Measurements from ENCODE around the gene SCN10A.

SCN10A gene

GRCh38 chr3:38773528-38773927 is 42.5 kb downstream of the SCN10A start:
- no peak for DNase-seq

DNA sequence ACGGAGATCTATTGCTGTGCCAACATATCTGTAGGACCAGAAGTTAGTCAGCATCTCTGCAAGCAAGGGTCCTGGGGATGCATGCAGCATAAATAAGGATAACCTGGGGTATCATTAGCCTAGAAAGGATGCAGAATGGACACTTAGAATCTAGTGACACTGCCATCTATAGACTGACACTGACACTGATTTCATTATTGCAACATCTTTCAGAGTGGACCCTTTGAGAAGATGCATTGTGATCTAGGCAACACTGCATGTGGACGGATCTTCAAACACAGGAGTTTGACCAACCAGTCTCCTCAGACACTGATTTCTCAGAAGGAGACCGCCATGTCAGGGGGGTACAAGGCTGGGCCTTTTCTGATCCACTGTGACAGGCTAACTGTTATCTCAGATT is 52.4 kb downstream of the SCN10A start:
- DNase-seq, result no peak

DNA sequence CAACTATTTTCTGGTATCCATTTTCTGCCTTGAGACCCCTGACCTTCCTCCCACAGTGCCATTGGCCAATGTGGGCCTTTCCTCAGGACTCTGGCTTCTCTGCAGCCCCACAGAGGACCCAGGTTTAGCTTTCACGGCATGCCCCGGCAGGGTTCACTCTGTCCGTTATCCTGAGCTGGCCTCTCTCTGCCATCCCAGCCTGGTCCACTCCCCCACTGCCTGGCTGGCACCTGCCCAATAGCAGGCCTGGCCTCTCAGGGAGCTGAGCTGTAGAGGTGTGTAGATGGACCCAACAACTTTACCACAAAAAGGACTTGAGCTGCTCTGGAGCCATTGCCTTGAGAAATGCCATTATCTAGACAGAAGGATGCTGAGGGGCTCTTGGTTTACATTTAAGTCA is 57.5 kb downstream of the SCN10A start:
- no peak for DNase-seq

DNA sequence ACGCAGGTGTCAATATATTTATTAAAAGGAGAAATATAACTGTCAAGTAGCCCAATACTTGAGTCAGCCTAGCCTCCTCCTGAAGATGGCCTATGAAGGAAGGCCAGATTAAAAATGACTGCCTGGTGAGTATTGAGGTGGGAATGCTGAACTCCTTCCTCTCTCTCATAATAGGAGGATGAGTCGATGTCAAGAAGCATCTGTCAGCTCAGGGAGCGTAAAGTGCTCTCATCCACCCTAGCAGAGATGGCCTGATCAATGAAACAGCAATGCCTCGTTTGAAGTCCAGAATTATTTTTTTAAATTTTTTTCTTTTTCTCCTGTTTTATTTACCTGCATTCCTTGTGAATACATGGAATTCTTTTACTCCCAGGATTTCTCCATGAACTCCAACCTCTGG is 58.3 kb downstream of the SCN10A start:
- no peak for DNase-seq

GRCh38 chr3:38756892-38757291 is 59.1 kb downstream of the SCN10A start:
- no peak for DNase-seq

DNA sequence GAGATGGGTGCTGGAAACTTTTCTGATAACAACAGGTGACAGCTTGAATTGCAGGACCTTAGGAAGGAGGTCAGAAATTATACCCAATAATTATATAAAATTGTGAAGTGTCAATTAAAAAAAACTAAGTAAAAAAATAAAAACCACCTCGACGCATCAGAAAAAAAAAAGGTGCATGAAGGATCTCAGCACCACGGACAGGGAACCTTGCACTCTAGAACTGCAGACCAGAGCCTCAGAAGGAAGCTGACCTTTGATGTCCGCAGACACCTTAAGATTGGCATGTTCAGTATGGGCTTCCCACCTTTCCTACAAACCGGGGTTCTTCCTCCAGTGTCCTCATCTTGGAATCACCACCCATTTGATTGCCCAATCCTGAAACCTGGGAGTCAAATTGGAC is 60.9 kb downstream of the SCN10A start:
- no peak for DNase-seq

DNA sequence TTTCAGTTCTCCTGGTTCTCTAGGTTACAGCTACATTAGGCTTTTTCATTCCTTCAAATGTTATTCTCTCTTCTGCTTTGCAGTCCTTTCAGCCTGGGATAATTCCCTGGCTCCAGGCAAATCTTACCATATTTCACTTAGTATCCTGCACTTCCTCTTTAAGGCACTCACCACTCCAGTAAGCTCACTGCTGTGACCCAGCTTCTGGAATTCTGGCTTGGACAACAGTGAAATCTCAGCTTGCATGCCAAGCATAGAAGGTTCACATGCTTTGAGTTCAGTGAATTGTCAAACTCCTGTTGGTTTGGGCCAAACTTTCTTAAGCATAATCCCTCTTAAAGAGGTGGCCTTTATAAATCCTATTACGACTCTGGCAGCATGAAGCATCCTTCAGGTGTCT is 69.4 kb downstream of the SCN10A start:
- no peak for DNase-seq

- no peak for DNase-seq
Measured at GRCh38 chr3:38743043-38743442, 73.0 kb downstream of the SCN10A start.

GRCh38 chr3:38742550-38742949 is 73.5 kb downstream of the SCN10A start:
- no peak for DNase-seq

- no peak for DNase-seq
Measured at GRCh38 chr3:38740537-38740936, 75.5 kb downstream of the SCN10A start.

GRCh38 chr3:38739931-38740330 is 76.1 kb downstream of the SCN10A start:
- DNase-seq, result no peak

DNA sequence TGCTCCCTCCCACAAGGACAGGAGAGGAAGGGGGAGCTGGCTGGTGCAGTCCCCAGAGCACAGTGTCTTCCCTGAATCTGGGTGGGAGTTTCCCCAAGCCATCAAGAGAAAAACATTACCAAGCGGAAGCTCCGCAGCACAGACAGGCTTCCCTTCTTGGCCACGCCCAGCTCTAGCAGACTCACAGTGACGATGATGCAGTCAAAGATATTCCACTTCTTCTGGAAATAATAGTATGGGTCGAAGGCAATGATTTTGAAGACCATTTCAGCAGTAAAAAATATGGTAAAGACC is 76.7 kb downstream of the SCN10A start:
- no peak for DNase-seq

- DNase-seq, result no peak
Measured at GRCh38 chr3:38738630-38739395, 77.2 kb downstream of the SCN10A start.

DNA sequence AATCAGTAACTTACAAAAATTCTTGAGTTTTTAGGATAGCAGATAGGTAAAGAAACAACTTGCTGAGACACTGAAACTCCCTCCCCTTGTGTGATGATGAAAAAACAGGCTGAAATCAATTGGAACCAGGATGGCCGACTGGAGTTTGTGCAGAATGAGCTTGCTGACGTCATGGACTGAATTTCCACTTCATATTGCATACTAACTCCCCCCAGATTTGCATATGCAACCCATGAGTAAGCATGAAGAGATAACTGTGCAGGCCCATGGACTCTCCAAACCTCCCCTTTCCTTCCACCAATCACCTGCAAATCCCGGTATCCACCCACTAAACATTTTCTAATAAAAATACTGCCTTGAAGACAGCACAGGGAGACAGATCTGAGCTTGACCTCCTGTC is 84.5 kb downstream of the SCN10A start:
- DNase-seq, result no peak

GRCh38 chr3:38730281-38730680 is 85.7 kb downstream of the SCN10A start:
- DNase-seq, result no peak

- no peak for DNase-seq
Measured at GRCh38 chr3:38728008-38728407, 88.0 kb downstream of the SCN10A start.

GRCh38 chr3:38726751-38727150 is 89.3 kb downstream of the SCN10A start:
- no peak for DNase-seq

- no peak for DNase-seq
Measured at GRCh38 chr3:38725726-38726419, 90.1 kb downstream of the SCN10A start.

- no peak for DNase-seq
Measured at GRCh38 chr3:38724392-38724736, 91.7 kb downstream of the SCN10A start.

DNA sequence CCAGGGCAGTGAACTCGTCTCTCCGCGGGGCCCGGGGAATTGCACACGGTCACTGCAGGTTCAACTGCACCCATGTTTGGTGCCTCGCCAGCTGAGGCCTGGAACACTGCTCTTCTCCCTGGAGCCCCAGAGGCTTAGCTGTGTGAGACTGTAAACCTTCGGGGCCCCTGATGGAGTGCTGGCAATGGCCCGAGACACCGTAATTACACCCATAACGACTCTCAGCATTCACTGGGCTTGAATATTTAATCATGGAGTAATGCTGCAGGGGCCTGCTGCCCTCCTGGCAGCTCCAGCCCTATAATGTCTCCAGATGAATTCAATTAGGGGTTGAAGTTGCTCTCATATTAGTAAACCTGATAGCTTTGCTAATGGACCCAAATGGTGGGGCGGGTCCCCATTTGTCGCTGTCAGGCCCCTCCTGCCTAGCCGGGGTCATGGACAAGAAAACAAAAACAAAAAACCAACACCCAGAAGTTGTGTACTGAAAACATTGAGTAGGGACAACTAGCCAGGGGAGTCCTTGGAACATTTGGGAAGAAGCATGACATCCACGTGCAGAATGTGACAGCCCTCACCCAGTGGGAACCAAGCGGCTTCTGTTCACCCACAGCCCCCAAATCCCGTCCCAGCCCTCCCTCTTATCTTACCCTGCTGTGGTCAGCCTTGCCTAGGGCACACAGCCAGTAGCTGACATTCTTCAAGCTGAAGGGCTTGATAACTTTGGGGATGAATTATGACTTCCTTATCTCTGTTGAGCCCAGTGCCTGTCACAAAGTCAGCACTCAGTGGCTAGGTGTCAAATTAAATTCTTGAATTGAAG is 92.2 kb downstream of the SCN10A start:
- no peak for DNase-seq

DNA sequence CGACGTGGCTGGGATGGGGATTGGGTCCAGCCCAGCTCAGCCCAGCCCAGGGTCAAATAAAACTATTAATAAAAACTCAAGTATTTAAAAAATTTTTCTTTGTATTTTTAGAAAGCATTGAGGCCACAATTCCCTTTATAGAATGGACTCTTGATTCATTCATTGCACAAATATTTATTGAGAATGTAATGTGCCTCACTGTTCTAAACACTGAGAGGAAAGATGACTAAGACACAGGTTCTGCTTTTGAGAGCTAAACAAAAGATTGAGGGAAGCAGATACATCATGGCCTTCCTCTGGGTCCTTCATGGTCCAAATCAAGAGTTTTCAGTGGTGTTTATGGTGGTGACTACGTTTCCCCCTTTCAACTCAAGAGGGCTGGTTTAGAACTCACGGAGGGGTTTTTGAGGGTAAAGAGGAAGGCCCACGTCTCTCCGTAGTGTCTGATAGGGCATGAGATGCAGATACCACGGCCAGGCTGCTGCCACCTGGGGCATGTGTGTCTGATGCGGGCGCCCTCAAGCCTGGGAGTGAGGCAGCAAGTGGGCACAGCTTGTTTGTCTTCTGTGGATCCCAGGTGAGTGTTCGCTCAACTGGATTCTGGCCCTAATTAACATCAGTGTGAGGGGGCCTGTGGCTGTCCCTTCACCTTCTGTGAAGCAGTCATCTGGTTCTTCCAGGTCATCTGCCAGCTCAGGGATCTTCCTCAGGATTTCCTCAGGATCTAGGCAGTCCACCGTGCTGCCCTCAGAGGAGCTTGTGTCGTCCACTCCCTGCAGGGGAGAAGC is 93.0 kb downstream of the SCN10A start:
- DNase-seq, result no peak

GRCh38 chr3:38721207-38721772 is 94.7 kb downstream of the SCN10A start:
- no peak for DNase-seq

Data from right kidney (tissue), 1 donor.